NCI-H128 (cell line): Measurements from ENCODE around the gene DR1.
"Not testable (repeated sequence)": the region's sequence is repeated elsewhere in the genome, so short reads cannot be mapped to it uniquely, and the experiment has no call there.

Experiments used
- DNase-seq: peaks from one replicate; lab custom pipeline; 2025; ENCODE audit not compliant: unreplicated experiment; lab: John Stamatoyannopoulos, UW

DR1 gene

DNA sequence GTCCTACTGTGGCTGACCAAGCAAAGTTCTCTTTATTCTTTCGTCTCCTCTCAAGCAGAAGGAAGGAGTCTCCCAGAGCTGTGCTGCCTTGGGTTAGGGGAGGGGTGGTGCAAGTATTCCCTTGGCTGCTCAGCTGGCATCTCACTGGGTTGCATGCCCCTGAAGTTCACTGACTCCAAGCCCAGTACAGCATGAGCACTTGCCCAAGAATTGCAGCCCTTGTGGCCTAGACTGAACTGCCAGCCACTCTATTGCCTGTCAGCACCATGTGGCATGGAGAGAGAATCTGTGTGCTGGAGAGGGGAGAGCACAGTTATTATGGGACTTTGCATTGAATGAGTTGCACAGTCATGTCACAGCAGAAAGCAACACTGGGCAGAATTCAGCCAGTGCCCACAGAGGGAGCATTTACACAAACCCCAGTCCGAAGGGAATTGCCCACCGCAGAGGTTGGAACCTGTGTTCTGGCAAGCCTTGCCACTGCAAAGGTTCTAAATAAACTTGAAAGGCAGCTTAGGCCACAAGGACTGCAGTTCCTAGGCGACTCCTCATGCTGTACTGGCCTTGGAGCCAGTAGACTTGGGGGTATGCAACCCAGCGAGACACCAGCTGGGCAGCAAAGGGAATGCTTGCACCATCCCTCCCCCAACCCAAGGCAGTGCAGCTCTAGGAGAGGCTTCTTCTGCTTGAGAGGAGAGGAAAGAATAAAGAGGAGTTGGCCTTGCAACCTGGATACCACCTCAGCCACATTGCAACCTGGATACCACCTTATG lies 28.8 kb downstream of the DR1 start:
- no peak for DNase-seq

GRCh38 chr1:93384656-93385055 lies 38.9 kb downstream of the DR1 start:
- no peak for DNase-seq

DNA sequence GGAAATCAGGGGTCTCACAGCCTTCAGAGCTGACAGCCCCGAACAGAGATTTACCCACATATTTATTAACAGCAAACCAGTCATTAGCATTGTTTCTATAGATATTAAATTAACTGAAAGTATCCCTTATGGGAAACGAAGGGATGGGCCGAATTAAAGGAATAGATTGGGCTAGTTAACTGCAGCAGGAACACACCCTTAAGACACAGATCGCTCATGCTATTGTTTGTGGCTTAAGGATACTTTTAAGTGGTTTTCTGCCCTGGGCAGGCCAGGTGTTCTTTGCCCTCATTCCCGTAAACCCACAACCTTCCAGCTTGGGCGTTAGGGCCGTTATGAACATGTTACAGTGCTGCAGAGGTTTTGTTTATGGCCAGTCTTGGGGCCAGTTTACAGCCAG lies 40.6 kb downstream of the DR1 start:
- not testable (repeated sequence) for DNase-seq

DNA sequence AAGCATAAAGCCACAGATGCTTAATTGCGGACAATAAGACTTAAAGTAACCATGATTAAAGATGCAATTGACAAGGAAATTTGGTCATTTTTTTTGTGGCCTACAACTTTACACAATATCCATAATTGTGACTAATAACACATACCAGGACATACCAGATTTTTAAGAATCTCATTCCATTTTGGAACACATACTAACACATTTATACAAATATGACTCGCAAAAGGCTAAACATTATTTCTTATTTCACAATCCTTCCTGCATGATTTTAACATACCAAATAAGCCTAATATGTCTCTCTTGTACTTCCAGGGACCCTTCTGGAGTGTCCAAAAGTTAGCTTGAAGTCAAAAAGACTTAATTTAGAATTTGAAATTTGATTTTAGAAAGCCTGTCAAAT lies 48.8 kb downstream of the DR1 start:
- no peak for DNase-seq

DNA sequence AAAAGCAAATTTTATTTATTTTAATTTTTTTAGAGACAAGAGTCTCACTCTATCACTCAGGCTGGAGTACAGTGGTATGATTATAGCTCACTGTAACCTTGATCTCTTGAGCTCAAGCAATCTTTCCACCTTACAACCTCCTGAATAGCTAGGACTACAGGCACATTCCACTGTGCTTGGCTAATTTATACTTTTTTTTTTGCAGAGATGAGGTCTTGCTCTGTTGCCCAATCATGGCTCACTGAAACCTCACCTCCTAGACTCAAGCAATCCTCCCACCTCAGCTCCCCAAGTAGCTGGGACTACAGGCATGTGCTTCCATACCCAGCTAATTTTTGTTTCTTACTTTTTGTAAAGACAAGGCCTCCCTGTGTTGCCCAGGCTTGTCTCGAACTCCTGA lies 49.5 kb downstream of the DR1 start:
- no peak for DNase-seq

- no peak for DNase-seq
Observed at GRCh38 chr1:93399781-93400180, 54.1 kb downstream of the DR1 start.

- no peak for DNase-seq
Observed at GRCh38 chr1:93408203-93408602, 62.5 kb downstream of the DR1 start.

DNA sequence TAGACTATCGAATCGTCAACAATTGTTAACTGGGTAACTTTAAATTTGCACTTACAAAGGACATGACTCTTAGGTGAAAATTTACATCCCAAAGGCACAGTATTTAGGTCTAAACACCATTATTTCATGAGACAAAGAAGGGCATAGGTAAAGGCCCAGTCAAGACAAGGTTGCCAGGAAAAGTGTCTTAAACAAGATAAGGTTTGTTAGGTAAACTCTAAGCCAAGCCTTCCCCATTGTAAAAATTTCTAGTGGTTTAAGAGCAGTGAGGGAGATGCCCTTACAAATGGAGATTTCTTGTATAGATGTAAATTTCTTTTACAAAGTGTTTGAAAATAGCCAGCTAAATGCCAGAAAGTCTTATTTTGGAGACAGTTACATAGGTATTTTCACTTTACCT lies 65.3 kb downstream of the DR1 start:
- no peak for DNase-seq

GRCh38 chr1:93414749-93415148 lies 69.0 kb downstream of the DR1 start:
- DNase-seq: no peak

DNA sequence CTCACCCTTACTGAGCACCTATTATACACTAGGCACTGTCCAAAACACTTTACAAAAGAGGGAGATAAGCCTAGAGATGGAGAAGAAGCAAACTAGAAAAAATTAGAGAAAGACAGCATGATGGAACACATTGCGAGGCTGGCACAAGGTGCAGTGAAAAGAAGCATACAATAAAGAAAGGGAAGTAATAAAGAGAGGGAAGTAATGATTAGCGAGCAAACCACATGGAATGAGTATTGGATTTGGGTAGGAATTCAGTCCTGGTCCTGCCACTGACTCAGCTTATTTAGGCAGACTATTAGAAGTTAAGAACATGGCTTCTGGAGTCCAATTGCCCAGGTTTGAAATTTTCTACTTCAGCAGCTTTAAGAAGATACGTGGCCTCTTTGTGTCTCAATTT lies 69.6 kb downstream of the DR1 start:
- DNase-seq: no peak

DNA sequence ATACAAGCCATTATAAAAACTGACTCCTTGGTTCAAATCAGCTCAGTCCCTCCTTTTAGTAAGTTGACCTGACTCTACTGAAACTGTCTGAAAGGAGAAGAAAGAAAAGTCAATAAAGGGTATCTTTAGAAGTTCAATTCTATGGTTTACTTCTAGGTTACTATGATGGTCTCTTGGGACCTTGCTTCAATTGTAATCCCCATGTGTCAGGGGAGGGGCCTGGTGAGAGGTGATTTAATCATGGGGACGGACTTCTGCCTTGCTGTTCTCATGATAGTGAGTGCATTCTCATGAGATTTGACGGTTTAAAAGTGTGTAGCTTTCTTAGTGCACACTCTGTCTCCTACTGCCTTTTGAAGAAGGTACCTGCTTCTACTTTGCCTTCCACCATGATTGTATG lies 70.5 kb downstream of the DR1 start:
- DNase-seq: no peak
